Effector memory CD8-positive, alpha-beta T cell (primary cell): ENCODE measurements around the gene FBXL7.

Experiments used
- ATAC-seq: fragments of 150-1000 bp; cut with Tn5 transposase; replicated peaks from 2 replicates; pipeline ENCODE4 v1.10.0; 2021; ENCODE audit warnings: mild to moderate bottlenecking, moderate library complexity
- DNase-seq, 3 experiments: peaks; one replicate each; pipeline ENCODE4 v3.0.0; 2021
- H3K27ac Mint-ChIP-seq, 2 donors: one replicate each; pipeline ENCODE4 v1.8.0; 2022; ENCODE audit warnings: mild to moderate bottlenecking in 2 of 2, mixed read lengths in 2 of 2, moderate library complexity in 2 of 2
- H3K27me3 Mint-ChIP-seq, 2 donors: one replicate each; pipeline ENCODE4 v1.8.0; 2022; ENCODE audit warnings: mixed read lengths in 2 of 2
- H3K36me3 Mint-ChIP-seq: one replicate; pipeline ENCODE4 v1.8.0; 2022; ENCODE audit warnings: mild to moderate bottlenecking, moderate library complexity, mixed read lengths; ENCODE audit not compliant: insufficient read depth
- H3K4me1 Mint-ChIP-seq, 2 donors: one replicate each; pipeline ENCODE4 v1.8.0; 2022; ENCODE audit warnings: low read depth in 2 of 2, mixed read lengths in 2 of 2
- H3K4me3 Mint-ChIP-seq, 2 donors: one replicate each; pipeline ENCODE4 v1.8.0; 2022; ENCODE audit warnings: mild to moderate bottlenecking in 2 of 2, mixed read lengths in 2 of 2, moderate library complexity in 2 of 2
- H3K9me3 Mint-ChIP-seq, 2 donors: one replicate each; pipeline ENCODE4 v1.8.0; 2022; ENCODE audit warnings: mixed read lengths in 2 of 2
- total RNA-seq, 9 experiments: gene quantifications; one replicate each; lab custom pipeline; 2026; lab: John Stamatoyannopoulos, UW

The FBXL7 gene
- total RNA-seq = 0 to 0.18 (median 0) reads per million in 9 experiments

- Mint-ChIP-seq H3K27me3 (peaks cover 5 to 29% of the 10 kb centered on the region in 2 donors), H3K4me1 (no peaks in the 10 kb centered on the region), H3K36me3 (no peaks in the 10 kb centered on the region), H3K27ac (no peak within 1 kb of the TSS), H3K4me3 (no peak within 1 kb of the TSS), H3K9me3 (peaks cover 7 to 9% of the 10 kb centered on the region in 2 donors)
- no peak for DNase-seq
- no peak for ATAC-seq
Measured at GRCh38 chr5:15499528-15500324, at the start of gene FBXL7. Gene FBXL7, plus strand, starts transcription at chr5:15500180.

DNA sequence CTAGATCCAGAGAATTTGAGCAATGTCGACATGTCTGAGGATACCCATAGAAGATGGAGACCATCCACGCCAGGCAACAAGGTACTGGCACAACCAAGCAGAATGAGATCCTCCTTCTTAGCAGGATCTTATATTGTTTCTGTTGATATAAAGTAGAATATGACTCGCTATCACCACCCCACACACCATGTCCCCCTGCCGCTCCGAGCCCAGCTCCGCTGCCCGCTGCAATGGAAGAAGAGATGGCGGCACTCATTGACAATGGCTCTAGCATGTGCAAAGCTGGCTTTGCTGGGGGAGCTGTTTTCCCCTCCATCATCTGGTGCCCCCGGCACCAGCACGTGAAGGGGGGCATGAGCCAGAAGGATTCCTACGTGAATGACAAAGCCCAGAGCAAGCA lies 49.5 kb upstream of the FBXL7 start:
- DNase-seq = no peak
- peaks cover 13 to 23% of the 10 kb centered on the region in 2 donors for H3K9me3 Mint-ChIP-seq
- ATAC-seq = no peak

DNA sequence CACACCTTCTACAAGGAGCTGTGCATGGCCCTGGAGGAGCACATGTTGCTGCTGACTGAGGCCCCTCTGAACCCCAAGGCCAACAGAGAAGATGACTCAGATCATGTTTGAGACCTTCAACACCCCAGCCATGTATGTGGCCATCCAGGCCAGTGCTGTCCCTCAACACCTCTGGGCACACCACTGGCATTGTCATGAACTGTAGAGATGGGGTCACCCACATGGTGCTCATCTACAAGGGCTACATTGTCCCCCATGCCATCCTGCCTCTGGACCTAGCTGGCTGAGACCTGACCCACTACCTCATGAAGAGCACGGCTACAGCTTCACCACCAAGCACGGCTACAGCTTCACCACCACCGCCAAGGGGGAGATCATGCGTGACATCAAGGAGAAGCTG lies 49.0 kb upstream of the FBXL7 start:
- no peak overlapping the region for H3K27ac Mint-ChIP-seq
- H3K9me3 Mint-ChIP-seq = peaks cover 10 to 21% of the 10 kb centered on the region in 2 donors
- H3K27me3 Mint-ChIP-seq = no peaks in the 10 kb centered on the region
- no peak for DNase-seq
- H3K4me3 Mint-ChIP-seq = no peak overlapping the region
- ATAC-seq = no peak
- no peaks in the 10 kb centered on the region for H3K36me3 Mint-ChIP-seq
- no peaks in the 10 kb centered on the region for H3K4me1 Mint-ChIP-seq

More for the DNA sequence above, 49.5 kb upstream of the FBXL7 start:
- Mint-ChIP-seq H3K4me3 (no peak overlapping the region), H3K4me1 (no peaks in the 10 kb centered on the region), H3K27ac (no peak overlapping the region), H3K36me3 (no peaks in the 10 kb centered on the region), H3K27me3 (no peaks in the 10 kb centered on the region)

DNA sequence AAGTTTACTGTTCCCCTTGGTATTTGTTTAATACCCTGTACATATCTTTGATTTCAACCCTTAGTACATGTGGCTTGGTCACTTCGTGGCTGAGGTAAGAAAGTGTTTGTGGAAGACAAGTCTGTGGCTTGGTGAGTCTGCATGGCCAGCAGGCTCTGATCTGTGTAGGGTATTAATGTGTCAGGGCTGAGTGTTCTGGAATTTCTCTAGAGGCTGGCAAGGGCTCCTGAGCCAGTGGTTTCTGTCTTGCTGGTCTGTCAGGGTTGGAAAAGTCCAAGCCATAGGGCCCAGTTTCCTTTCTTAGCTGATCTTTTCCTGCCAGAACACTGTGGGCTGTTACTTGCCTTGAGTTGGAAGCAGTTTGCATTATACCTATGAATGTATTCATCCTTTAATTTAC lies 48.0 kb upstream of the FBXL7 start:
- Mint-ChIP-seq H3K27me3 (no peaks in the 10 kb centered on the region), H3K4me1 (no peaks in the 10 kb centered on the region), H3K36me3 (no peaks in the 10 kb centered on the region), H3K4me3 (no peak overlapping the region), H3K27ac (no peak overlapping the region), H3K9me3 (peaks cover 12 to 21% of the 10 kb centered on the region in 2 donors)
- DNase-seq (no peak), ATAC-seq (no peak)

GRCh38 chr5:15452781-15453180 lies 47.2 kb upstream of the FBXL7 start:
- no peaks in the 10 kb centered on the region for H3K4me1 Mint-ChIP-seq
- DNase-seq = no peak
- H3K27ac Mint-ChIP-seq = no peak overlapping the region

DNA sequence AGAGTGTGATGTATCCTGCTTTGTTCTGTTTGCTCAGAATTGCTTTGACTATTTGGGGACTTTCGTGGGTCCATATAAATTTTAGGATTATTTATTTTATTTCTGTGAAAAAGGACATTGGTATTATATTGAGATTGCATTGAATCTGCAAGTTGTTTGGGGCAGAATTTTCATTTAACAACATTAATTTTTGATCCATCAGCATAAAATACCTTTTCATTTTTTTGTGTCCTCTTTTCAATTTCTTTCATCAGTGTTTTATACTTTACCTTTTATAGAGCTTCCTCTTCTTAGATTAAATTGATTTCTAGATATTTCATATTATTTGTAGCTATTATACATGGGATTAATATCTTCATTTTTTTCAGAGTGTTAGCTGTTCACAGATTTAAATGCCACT lies 40.8 kb upstream of the FBXL7 start:
- Mint-ChIP-seq H3K27me3 (no peaks in the 10 kb centered on the region), H3K9me3 (peaks cover 5 to 16% of the 10 kb centered on the region in 2 donors), H3K27ac (no peak overlapping the region), H3K36me3 (no peaks in the 10 kb centered on the region), H3K4me1 (no peaks in the 10 kb centered on the region), H3K4me3 (no peak overlapping the region)
- no peak for DNase-seq
- ATAC-seq = no peak

More at GRCh38 chr5:15452781-15453180, 47.2 kb upstream of the FBXL7 start:
- peaks cover 12 to 23% of the 10 kb centered on the region in 2 donors for H3K9me3 Mint-ChIP-seq
- H3K36me3 Mint-ChIP-seq = no peaks in the 10 kb centered on the region
- ATAC-seq = no peak
- H3K4me3 Mint-ChIP-seq = no peak overlapping the region
- H3K27me3 Mint-ChIP-seq = no peaks in the 10 kb centered on the region

GRCh38 chr5:15463231-15463980 lies 36.6 kb upstream of the FBXL7 start:
- DNase-seq (no peak), ATAC-seq (no peak)
- Mint-ChIP-seq H3K27ac (no peak overlapping the region), H3K4me1 (no peaks in the 10 kb centered on the region), H3K4me3 (no peak overlapping the region), H3K27me3 (no peaks in the 10 kb centered on the region), H3K36me3 (no peaks in the 10 kb centered on the region), H3K9me3 (peaks cover 0 to under 1% of the 10 kb centered on the region in 2 donors)

- no peak for DNase-seq
- H3K4me3 Mint-ChIP-seq = no peak overlapping the region
- no peak for ATAC-seq
- H3K36me3 Mint-ChIP-seq = no peaks in the 10 kb centered on the region
- H3K27ac Mint-ChIP-seq = no peak overlapping the region
- H3K4me1 Mint-ChIP-seq = no peaks in the 10 kb centered on the region
- no peaks in the 10 kb centered on the region for H3K27me3 Mint-ChIP-seq
- peaks cover 2 to 8% of the 10 kb centered on the region in 2 donors for H3K9me3 Mint-ChIP-seq
Measured at GRCh38 chr5:15472116-15472515, 27.9 kb upstream of the FBXL7 start.

- Mint-ChIP-seq H3K36me3 (no peaks in the 10 kb centered on the region), H3K4me1 (no peaks in the 10 kb centered on the region), H3K27me3 (no peaks in the 10 kb centered on the region), H3K27ac (no peak overlapping the region), H3K4me3 (no peak overlapping the region), H3K9me3 (peaks cover 6 to 23% of the 10 kb centered on the region in 2 donors)
- DNase-seq = no peak
- ATAC-seq = no peak
Measured at GRCh38 chr5:15474143-15474719, 25.7 kb upstream of the FBXL7 start.

DNA sequence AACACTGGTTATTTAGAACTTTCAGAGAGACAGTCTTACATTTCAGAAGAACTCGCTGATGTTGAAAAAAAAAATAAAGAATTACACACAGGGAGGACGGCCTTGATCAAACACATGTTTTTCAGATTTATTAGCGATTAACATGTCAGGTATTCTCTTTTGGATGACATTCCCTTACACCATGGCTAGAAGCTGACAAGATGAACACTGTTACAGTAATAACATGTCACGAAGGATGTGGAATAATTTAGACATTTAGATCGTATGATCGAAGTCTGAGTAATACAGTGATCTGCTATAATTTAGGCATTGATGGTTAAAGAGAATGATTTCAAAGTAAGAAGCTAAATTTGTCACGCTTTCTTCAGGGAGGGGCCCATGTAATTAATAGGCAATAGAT lies 24.6 kb upstream of the FBXL7 start:
- H3K9me3 Mint-ChIP-seq = peaks cover 6 to 23% of the 10 kb centered on the region in 2 donors
- no peak overlapping the region for H3K4me3 Mint-ChIP-seq
- ATAC-seq (no peak), DNase-seq (no peak)
- no peaks in the 10 kb centered on the region for H3K4me1 Mint-ChIP-seq
- no peaks in the 10 kb centered on the region for H3K36me3 Mint-ChIP-seq
- no peak overlapping the region for H3K27ac Mint-ChIP-seq
- no peaks in the 10 kb centered on the region for H3K27me3 Mint-ChIP-seq

GRCh38 chr5:15476977-15477376 lies 23.0 kb upstream of the FBXL7 start:
- Mint-ChIP-seq H3K27me3 (no peaks in the 10 kb centered on the region), H3K27ac (no peak overlapping the region), H3K9me3 (peaks cover 4 to 23% of the 10 kb centered on the region in 2 donors), H3K4me3 (no peak overlapping the region), H3K36me3 (no peaks in the 10 kb centered on the region), H3K4me1 (no peaks in the 10 kb centered on the region)
- DNase-seq (no peak), ATAC-seq (no peak)

DNA sequence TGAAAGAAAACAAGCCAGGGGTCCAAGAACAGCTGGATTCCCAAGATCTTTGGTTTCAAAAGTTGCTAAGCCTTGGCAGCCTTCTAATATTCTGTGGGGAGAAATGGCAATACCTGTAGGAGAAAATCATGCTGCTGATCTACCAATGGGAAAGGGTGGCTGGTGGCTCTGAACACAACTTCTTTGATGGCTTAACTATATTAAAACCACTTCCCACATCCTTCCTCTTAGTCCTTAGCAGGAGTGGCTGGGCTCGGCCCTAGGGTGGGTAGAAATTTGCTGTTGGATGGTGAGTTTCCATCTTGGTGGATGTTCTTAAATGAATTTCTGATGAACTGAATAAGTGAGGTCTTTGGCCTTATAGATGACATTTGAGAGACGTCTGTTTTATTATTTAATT lies 19.5 kb upstream of the FBXL7 start:
- H3K36me3 Mint-ChIP-seq = no peaks in the 10 kb centered on the region
- H3K27ac Mint-ChIP-seq = no peak overlapping the region
- ATAC-seq = no peak
- H3K27me3 Mint-ChIP-seq = no peaks in the 10 kb centered on the region
- H3K4me1 Mint-ChIP-seq = no peaks in the 10 kb centered on the region
- H3K4me3 Mint-ChIP-seq = no peak overlapping the region
- no peak for DNase-seq
- H3K9me3 Mint-ChIP-seq = peaks cover 4 to 22% of the 10 kb centered on the region in 2 donors

GRCh38 chr5:15483351-15484097 lies 16.5 kb upstream of the FBXL7 start:
- ATAC-seq (no peak), DNase-seq (no peak)
- Mint-ChIP-seq H3K36me3 (no peaks in the 10 kb centered on the region), H3K9me3 (peaks cover 0 to 6% of the 10 kb centered on the region in 2 donors), H3K4me3 (no peak overlapping the region), H3K27ac (no peak overlapping the region), H3K27me3 (no peaks in the 10 kb centered on the region), H3K4me1 (no peaks in the 10 kb centered on the region)
